H1 (cell line): ENCODE measurements around the gene RNF10.

Experiments
- ATF3 ChIP-seq: IDR thresholded peaks from 2 replicates; pipeline ENCODE4 v1.6.1; 2011; ENCODE audit warnings: low read depth, mild to moderate bottlenecking, low read length; ENCODE audit not compliant: insufficient read depth
- CEBPB ChIP-seq: IDR thresholded peaks from 2 replicates; pipeline ENCODE4 v1.6.1; 2012; ENCODE audit warnings: low read depth, low read length
- EZH2 ChIP-seq: fragments of 200-600 bp; sonication (generic); IDR thresholded peaks from 2 replicates; pipeline ENCODE4 v1.7.1; 2012; ENCODE audit warnings: low read depth, mild to moderate bottlenecking, moderate library complexity, low read length, inconsistent platforms; ENCODE audit not compliant: severe bottlenecking
- MAFK ChIP-seq: IDR thresholded peaks from 2 replicates; pipeline ENCODE4 v1.6.1; 2012; ENCODE audit warnings: low read depth, mild to moderate bottlenecking, improper control_type of control experiment, low read length
- POLR2AphosphoS5 ChIP-seq: IDR thresholded peaks from 2 replicates; pipeline ENCODE4 v1.6.1; 2011; ENCODE audit warnings: low read depth, low read length
- RFX5 ChIP-seq: IDR thresholded peaks from 2 replicates; pipeline ENCODE4 v1.6.1; 2011; ENCODE audit warnings: low read depth, low read length, improper control_type of control experiment, borderline replicate concordance
- TAF7 ChIP-seq: optimal IDR thresholded peaks from 2 replicates; pipeline ENCODE3; 2011; ENCODE audit warnings: low read depth, mild to moderate bottlenecking, inconsistent platforms, low read length, moderate library complexity, borderline replicate concordance
- TBP ChIP-seq: IDR thresholded peaks from 2 replicates; pipeline ENCODE4 v1.6.1; 2011; ENCODE audit warnings: low read depth, low read length, improper control_type of control experiment
- TEAD4 ChIP-seq: IDR thresholded peaks from 2 replicates; pipeline ENCODE4 v1.6.1; 2012; ENCODE audit warnings: low read depth, low read length, inconsistent platforms, mixed read lengths
- ZNF274 ChIP-seq: IDR thresholded peaks from 2 replicates; pipeline ENCODE4 v1.7.0; 2012; ENCODE audit warnings: low read length, borderline replicate concordance; ENCODE audit errors: extremely low read depth
- TF ChIP-seq, protein P1 (sequence below), 3 experiments: IDR thresholded peaks; 1 replicate in 2 of 3; 2 replicates in 1 of 3; pipeline versions ENCODE4 v1.5.1 to v1.6.1; 2011; ENCODE audit warnings: low read length in 3 of 3, mild to moderate bottlenecking in 3 of 3, inconsistent platforms in 2 of 3, low read depth in 1 of 3, moderate library complexity in 1 of 3; ENCODE audit not compliant: insufficient read depth in 1 of 3; ENCODE audit errors: control extremely low read depth in 1 of 3

DNA sequence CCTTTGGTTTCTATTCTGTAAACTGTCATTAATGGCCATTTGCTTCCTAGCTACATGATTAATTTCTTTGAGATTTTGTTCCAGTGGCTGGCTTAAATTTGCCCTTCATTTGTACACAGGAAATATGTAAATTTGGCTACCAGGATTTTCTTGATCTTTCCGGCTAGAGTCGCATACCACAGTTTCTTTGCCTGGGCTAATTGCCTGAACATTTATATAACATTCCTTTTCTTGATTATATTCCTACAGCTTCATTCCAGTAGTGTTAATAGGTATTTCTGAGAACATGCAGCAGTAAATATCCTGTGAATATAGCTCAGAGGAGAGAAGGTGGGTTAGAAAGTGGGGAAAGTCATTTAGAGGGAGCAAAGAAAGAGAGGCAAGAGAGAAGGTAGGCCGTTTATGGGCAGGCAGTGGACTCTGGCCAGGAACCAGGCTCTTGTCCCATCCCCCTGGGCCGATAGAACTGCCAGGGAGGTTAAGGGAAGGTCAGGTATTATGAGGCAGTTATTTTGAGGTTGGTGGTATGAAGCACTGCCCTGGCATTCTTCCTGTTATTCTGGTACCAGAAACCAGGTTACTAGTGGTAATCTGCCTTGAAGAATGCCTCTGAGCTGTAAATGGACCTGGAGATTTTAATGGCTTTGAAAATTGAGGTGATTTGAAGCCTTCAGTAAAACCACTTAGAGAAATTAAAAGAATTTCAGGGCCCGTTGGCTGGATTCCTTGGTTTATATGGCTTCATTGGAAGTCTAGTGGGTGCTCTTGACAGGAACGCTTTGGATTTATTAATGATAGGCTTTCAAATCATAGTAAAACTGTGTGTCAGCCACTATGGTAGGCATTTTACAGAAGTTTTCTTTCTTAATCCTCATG, 4.4 kb downstream of the RNF10 start:
- TF ChIP-seq, protein P1, sequence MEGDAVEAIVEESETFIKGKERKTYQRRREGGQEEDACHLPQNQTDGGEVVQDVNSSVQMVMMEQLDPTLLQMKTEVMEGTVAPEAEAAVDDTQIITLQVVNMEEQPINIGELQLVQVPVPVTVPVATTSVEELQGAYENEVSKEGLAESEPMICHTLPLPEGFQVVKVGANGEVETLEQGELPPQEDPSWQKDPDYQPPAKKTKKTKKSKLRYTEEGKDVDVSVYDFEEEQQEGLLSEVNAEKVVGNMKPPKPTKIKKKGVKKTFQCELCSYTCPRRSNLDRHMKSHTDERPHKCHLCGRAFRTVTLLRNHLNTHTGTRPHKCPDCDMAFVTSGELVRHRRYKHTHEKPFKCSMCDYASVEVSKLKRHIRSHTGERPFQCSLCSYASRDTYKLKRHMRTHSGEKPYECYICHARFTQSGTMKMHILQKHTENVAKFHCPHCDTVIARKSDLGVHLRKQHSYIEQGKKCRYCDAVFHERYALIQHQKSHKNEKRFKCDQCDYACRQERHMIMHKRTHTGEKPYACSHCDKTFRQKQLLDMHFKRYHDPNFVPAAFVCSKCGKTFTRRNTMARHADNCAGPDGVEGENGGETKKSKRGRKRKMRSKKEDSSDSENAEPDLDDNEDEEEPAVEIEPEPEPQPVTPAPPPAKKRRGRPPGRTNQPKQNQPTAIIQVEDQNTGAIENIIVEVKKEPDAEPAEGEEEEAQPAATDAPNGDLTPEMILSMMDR (IDR thresholded peaks at IDR 0.05; ENCODE audit: control extremely low read depth in 1 of 3, insufficient read depth in 1 of 3, low read depth in 1 of 3, low read length in 3 of 3) = no peak
- TF ChIP-seq EZH2 = no peak
- no peak for TF ChIP-seq ZNF274
- no peak for TF ChIP-seq CEBPB
- no peak for TF ChIP-seq ATF3
- no peak for TF ChIP-seq TBP
- no peak for TF ChIP-seq POLR2AphosphoS5
- no peak for TF ChIP-seq MAFK
- TF ChIP-seq TAF7 = no peak
- no peak for TF ChIP-seq TEAD4
- TF ChIP-seq RFX5 = no peak
